Hematopoietic multipotent progenitor cell treated with erythropoietin and hydrocortisone succinate and interleukin-3 and kit ligand, for 17 days (in vitro differentiated cells): ENCODE measurements around the gene STRIP1.
"Not testable (repeated sequence)": the region's sequence is repeated elsewhere in the genome, so short reads cannot be mapped to it uniquely, and the experiment has no call there.

ENCODE experiments used
- DNase-seq: peaks from one replicate; pipeline ENCODE4 v3.0.0-alpha.2; 2015; ENCODE audit warnings: low spot score

STRIP1 gene

DNA sequence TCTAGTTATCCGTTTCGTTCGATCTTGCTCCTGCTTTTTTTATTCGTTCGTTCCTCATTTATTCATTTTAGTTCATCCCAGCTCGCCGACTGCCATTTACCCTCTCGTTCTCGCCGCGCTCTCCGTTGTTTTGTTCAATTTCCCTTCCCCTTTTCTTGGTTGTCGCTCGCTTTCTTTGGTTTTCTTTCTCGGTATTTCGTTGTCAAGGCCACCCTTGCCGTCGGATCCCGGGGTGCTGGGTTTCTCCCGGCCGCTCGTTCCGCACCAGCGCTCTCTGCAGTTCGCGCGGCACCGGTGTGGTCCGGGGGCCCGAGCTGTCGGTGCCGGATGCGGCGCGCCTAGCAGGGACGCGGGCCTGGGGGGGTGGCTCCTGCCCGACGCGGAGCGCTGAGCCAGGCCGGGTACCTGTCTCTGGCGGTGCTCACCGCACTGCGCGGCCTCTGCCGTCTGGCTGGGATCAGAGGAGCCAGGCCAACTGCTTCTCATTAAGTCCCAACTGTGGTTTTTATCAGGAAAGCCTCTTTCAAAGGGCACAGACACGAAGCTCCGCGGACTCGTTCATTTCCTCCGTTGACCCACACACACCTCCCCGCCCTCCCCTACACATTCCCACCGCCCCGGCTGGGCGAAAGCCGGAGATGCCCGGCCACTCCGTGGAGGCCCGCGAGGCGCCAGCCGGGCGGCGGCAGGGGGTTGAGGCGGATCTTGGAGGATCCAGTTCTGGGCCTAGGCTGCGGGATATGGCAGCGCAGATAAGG lies 34.4 kb downstream of the STRIP1 start:
- no peak for DNase-seq

GRCh38 chr1:110069404-110070281 lies 35.2 kb downstream of the STRIP1 start:
- DNase-seq = no peak

DNA sequence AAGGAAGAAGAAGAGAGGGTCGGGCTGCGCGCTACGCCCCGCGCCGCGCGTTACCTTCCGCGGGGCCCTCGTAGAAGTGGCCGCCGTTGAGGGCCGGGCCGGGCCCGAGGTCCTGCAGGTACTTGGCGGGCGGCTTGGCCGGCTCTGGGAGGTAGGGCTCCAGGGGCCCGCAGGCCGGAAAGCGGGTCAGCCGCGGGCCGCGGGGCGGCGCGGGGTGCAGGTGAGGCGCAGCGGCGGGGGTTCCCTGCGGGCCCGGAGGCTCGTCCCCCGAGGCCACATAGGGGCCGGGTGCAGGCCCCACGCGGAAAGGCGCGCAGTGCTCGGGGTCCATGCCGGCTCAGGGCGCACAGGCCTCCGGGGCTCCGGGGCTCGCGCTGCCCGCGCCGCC lies 35.9 kb downstream of the STRIP1 start:
- no peak for DNase-seq

DNA sequence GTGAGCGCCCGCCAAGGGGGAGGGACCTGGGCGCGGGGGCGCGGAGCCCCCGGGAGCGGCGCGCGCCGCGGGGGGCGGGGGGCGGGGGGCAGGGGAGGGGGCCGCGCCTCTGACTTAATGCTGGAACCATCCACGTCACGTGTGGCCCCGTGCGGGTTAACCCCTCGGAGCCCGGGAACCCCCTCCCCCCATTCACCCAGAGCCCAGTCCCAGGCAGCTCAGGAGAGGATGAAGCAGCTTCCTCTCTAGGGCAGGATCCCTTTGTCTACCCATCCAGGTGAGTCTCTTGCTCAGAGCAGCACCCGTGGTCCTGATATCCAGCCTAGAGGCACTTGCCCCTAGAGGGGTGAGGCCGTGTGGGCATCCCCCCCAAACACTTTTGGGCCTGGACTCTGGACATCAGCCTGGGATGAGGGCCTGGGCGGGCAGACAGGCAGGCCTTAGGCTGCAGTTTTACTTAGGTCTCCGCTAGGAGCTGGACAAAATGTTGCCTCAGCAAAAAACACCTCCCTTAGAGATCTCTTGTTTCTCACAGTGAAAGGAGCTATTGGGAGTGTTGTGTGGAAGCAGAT lies 36.3 kb downstream of the STRIP1 start, which contains the start of gene ALX3:
TSS of gene ALX3 (minus strand) at position 2 of the 572 bp plus-strand sequence. CDS start 60 bp downstream, outside the sequence.
- no peak for DNase-seq

DNA sequence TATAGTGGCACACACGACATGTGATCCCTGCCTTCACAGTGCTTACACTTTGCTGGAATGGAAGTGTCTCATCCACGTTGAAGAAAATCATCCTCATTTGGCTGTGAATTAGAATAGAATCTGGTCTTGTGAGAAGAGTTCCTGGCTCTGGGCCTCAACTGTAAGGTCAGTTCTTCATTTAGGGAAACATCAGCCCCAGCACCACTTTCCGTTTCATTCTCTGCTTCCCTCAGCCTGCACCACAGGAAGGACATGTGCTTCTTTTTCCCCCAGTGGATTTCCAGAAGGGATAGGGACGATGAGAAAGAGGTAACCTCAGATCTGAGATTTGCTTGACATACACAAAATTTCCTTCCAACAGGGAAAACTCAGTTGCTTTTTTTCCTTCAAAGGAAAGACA lies 39.7 kb downstream of the STRIP1 start:
- DNase-seq = no peak

GRCh38 chr1:110076789-110077500 lies 42.5 kb downstream of the STRIP1 start:
- no peak for DNase-seq

DNA sequence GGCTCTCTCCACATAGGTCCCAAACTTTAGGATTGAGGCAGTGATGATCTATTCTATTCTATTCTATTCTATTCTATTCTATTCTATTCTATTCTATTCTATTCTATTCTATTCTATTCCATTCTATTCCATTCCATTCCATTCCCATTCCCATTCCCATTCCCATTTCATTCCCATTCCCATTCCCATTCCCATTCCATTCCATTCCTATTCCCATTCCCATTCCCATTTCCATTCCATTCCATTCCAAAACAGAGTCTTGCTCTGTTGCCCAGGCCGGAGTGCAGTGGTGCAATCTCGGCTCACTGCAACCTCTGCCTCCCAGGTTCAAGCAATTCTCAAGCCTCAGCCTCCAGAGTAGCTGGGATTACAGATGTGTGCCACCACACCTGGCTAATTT lies 45.6 kb downstream of the STRIP1 start:
- DNase-seq = not testable (repeated sequence)

DNA sequence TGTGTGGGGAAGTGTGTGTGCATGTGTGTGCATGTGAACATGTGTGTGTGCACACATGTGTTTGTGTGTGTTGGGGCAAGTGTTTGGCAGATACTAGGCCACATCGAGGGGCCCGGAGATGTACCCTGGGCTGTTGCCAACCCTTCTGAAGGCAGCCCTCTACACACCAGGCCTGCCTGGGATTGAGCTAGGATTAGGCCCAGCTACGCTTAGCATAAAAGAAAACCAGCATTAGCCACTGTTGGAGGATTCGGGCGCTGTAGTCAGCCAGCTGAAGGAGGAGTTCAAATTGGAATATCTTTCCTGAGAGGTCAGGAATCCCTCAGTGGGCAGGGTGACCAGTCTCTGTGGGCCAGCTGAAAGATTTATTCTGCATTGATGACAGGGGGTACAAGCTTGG lies 46.6 kb downstream of the STRIP1 start:
- DNase-seq = no peak

DNA sequence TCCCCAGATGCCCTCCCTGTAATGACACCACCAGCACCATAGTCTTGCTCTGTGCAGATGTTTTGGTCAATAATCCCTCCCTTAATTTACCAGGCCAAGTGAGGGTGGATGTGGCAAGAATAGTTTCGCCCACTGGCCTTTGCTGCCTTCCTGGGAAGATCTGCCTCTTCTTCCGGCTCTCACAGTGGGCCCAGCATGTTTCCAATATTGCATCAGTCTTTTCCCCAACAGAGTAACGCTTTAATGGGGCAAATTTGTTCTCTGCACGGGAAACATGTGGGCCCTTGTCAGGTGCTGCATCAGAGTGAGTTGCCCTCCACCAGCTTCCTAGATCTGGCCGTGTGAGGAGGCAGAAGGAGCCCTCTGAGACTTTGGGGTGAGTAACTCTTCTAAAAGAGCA lies 48.1 kb downstream of the STRIP1 start:
- no peak for DNase-seq

- DNase-seq = no peak
Measured at GRCh38 chr1:110083061-110083865, 48.8 kb downstream of the STRIP1 start.

DNA sequence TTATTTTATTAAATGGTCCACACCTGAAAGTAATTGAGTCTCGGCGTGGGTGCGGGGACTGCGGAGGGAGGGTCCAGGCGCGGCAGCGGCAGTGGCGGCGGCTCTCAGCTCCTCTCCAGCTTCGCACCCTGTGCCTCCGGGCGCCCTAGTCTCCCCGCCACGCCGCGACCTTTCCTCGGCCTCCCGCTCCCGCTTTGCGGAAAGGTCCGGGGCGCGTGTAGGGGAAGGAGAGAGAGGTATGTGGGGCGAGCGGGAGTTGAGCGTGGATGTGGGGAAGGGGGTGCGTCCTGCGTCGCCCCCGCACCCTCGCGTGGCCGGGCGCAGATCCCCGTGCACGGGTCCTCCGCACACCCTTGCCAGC lies 49.4 kb downstream of the STRIP1 start:
- DNase-seq = no peak

DNA sequence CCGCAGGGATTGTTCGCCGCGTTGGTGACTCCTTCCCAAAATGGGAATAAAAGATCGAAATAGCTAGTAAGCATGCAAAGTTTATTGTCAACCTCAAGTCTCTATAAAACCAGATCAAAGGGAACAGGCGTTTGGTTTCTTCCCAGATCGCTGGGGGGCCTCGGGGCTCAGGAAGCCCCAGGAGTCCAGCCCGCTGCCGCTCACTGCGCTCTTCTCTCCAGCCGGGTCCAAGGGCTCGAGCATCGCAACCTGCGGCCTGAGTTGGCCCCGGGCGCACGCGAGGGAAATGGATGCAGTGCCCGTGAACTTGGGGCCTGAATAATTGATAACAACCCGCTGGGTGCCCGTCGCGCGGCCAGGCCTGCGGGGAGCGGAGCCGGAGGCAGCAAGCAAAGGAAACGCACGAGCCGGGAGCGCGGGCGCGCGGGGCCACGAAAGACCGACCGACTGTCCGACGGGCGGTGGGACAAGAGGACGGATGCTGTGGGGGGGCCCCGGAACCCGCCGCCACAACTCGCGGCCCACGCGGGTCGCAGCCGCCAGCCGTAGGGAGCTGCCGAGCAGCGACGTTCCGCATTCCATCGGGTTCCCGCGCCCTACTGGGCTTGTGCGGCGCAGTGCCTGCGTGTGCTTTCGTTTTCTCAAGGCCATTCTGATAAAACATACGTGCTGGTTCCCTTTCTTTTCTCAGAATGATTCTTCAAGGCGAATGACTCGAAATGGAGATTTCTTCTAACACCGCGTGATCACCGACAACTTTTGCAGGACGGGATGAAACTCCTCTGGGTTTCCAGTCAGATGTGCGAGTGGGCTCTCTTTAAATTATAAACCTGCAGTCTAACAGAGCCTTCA lies 50.0 kb downstream of the STRIP1 start:
- DNase-seq = no peak

DNA sequence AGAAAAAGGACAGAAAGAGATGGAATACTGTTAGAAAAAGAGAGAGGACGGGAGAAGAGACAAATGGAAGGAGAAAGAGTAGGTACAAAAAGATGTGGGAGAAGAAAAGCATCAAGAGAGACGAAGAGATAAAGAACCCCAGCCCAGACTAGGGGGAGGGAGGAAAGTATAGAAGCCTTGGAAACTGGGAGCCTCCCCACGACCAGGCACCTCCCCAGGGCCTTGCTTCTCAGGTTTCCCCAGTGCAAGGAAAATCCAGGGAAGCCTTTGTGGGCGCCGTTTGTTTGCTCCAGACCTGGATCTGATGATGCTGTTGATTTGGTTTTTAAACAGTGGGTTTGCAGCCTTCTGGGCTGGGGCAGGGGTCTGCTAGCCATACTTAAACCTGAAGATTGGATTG lies 51.2 kb downstream of the STRIP1 start:
- no peak for DNase-seq

GRCh38 chr1:110086961-110087360 lies 52.5 kb downstream of the STRIP1 start:
- DNase-seq = no peak

- DNase-seq = peak; percentile 34
Measured at GRCh38 chr1:110087812-110088738, 53.7 kb downstream of the STRIP1 start.

DNA sequence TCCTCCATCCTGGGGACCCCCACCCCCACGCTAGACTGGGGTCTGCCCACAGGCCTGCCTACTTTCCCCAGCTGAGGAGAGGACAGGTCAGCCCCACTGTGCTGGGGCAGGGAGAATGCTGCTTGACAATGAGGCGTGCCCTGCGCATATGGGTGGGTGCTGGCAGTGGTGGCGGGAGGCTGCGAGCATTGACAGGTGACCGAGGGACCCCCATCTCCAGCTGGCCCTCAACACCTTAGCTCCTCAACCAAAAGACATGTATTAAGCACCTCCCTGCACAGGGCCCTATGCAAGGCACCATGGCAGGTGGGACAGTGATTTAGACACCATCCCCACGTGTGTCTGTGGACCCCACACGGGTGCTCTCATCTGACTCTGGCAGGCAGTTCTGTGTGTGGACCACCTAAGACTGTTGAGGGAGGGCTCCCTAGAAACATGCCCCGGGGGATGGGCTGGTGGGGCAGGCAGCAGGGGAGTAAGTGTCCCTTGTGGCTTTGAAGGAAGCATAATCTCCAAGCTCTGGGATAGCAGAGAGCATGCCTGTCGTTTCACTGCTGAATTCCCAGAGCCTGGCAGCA lies 54.4 kb downstream of the STRIP1 start:
- DNase-seq = no peak

- DNase-seq = no peak
Measured at GRCh38 chr1:110089561-110090275, 55.3 kb downstream of the STRIP1 start.

DNA sequence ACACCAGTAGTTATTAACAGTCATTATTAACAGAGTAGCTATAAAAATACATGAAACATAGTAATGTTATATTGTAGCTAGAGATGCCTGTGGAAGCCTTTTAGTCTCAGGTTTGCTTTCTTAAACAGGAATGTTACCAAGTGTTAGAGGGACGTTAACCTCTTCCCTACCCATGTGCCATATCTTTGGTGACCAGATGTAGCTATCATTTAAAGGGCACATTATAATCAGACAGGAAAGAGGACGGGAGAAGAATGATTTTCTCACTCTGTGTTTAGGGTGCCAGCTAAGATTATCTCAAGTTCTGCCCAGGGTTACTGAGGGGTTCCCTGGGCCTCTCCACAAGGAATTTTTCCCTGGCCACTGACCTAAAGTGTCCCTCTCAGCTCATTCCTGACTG lies 57.0 kb downstream of the STRIP1 start:
- DNase-seq = no peak
